GM12878 (cell line): ENCODE measurements around the gene USP12. TPM values are rescaled to one million over a fixed set of nuclear protein-coding genes. Genes with fewer than 3 reads are reported as not detected.

Experiments
- ATF2 ChIP-seq: IDR thresholded peaks from 2 replicates; pipeline ENCODE4 v1.6.1; 2012; ENCODE audit warnings: low read length, inconsistent platforms
- BRCA1 ChIP-seq: IDR thresholded peaks from 2 replicates; pipeline ENCODE4 v1.6.1; 2011; ENCODE audit warnings: low read depth, low read length, improper control_type of control experiment
- E2F4 ChIP-seq: IDR thresholded peaks from 2 replicates; pipeline ENCODE4 v1.6.1; 2012; ENCODE audit warnings: low read depth, low read length, improper control_type of control experiment
- EGR1 ChIP-seq, 2 experiments: IDR thresholded peaks; 1 replicate in 1 of 2; 2 replicates in 1 of 2; pipeline ENCODE4 v1.6.1; 2011 to 2012; ENCODE audit warnings: low read depth in 2 of 2, low read length in 2 of 2, borderline replicate concordance in 1 of 2, mild to moderate bottlenecking in 1 of 2, moderate library complexity in 1 of 2
- EP300 ChIP-seq, 2 experiments: fragments of 150-350 bp in 1 of 2; IDR thresholded peaks; 2 replicates each; pipeline ENCODE4 v1.6.1; 2011 to 2012; ENCODE audit warnings: low read depth in 2 of 2, low read length in 2 of 2, borderline replicate concordance in 1 of 2, improper control_type of control experiment in 1 of 2, inconsistent platforms in 1 of 2; ENCODE audit not compliant: control insufficient read depth in 1 of 2
- HCFC1 ChIP-seq: fragments of 150-350 bp; IDR thresholded peaks from 2 replicates; pipeline ENCODE4 v1.6.1; 2014; ENCODE audit warnings: low read length
- HDAC2 ChIP-seq: fragments of 200-600 bp; sonication (generic); IDR thresholded peaks from 2 replicates; pipeline ENCODE4 v1.6.1; 2017
- KAT2A ChIP-seq: conservative IDR thresholded peaks from 2 replicates; pipeline ENCODE4 v1.6.1; 2011; ENCODE audit warnings: low read depth, low read length; ENCODE audit not compliant: control insufficient read depth
- MTA3 ChIP-seq: IDR thresholded peaks from 2 replicates; pipeline ENCODE4 v1.6.1; 2012; ENCODE audit warnings: low read length, inconsistent platforms, borderline replicate concordance
- SRF ChIP-seq, 2 experiments: IDR thresholded peaks; 2 replicates each; pipeline ENCODE4 v1.6.1; 2011; ENCODE audit warnings: low read depth in 2 of 2, low read length in 2 of 2, mild to moderate bottlenecking in 1 of 2, moderate library complexity in 1 of 2
- TARDBP ChIP-seq: IDR thresholded peaks from 2 replicates; pipeline ENCODE4 v1.6.1; 2016; ENCODE audit warnings: borderline replicate concordance
- ZBTB11 ChIP-seq: fragments of 450-650 bp; formaldehyde crosslinking; IDR thresholded peaks from 2 replicates; pipeline ENCODE4 v1.5.0; 2022; ENCODE audit warnings: mild to moderate bottlenecking, missing genetic modification characterization
- ZNF207 ChIP-seq: fragments of 450-650 bp; IDR thresholded peaks from 2 replicates; pipeline ENCODE4 v1.6.1; 2014; ENCODE audit warnings: antibody characterized with exemption, mild to moderate bottlenecking, borderline replicate concordance
- ZNF592 ChIP-seq: fragments of 450-650 bp; IDR thresholded peaks from 2 replicates; pipeline ENCODE4 v1.6.1; 2017; ENCODE audit warnings: mild to moderate bottlenecking, moderate library complexity
- ZNF687 ChIP-seq: fragments of 450-650 bp; IDR thresholded peaks from 2 replicates; pipeline ENCODE4 v1.6.1; 2017; ENCODE audit warnings: mild to moderate bottlenecking, moderate library complexity
- polyA plus RNA-seq, 11 experiments: library from polyadenylated mRNA; depleted of rRNA in 4 of 11; unstranded in 6 of 11; stranded (reverse) in 5 of 11; fragments of >200 nt; fragmentation: Nextera tagmentation in 4 of 11; fragmentation: Illumina TruSeq in 1 of 11; extraction: Ambion mirVana in 4 of 11; extraction: Trizol in 1 of 11; gene quantifications; 1 replicate in 1 of 11; 2 replicates in 10 of 11; pipeline versions ENCODE4 v1.2.1 to v1.2.3, GENCODE V29; 2011 to 2016; ENCODE audit warnings: inconsistent platforms in 2 of 11, missing spikeins in 2 of 11, low read depth in 1 of 11
- total RNA-seq, 4 experiments: library from RNA; depleted of rRNA in 3 of 4; stranded (reverse); fragments of >200 nt in 3 of 4; fragmentation: Illumina TruSeq in 1 of 4; extraction: Trizol in 1 of 4; gene quantifications; 2 replicates each; pipeline versions ENCODE4 v1.2.1 to v1.2.3, GENCODE V29; 2013 to 2021

Gene USP12
- total and polyA plus RNA-seq, 10 of the 15 experiments (the other 5 are each of a cell fraction or from before 2014, with no cell fraction given) = 3.5 to 32.2 (median 24.6) TPM

GRCh38 chr13:27138457-27139093 is 33.0 kb downstream of the USP12 start (continued):
- TF ChIP-seq ZNF592 (peak; percentile 75; the same call in 1 of the 2 replicates), EP300 (IDR thresholded peaks at IDR 0.05; ENCODE audit: borderline replicate concordance in 1 of 2, control insufficient read depth in 1 of 2, low read depth in 2 of 2, low read length in 2 of 2) (no peak), HDAC2 (no peak), HCFC1 (no peak), MTA3 (no peak), TARDBP (no peak), SRF (IDR thresholded peaks at IDR 0.05; ENCODE audit: low read depth in 2 of 2, low read length in 2 of 2) (no peak), ZNF687 (peak; percentile 73; the same call in 1 of the 2 replicates), KAT2A (no peak), ZNF207 (no peak), EGR1 (IDR thresholded peaks at IDR 0.05; ENCODE audit: borderline replicate concordance in 1 of 2, low read depth in 2 of 2, low read length in 2 of 2) (no peak), ATF2 (no peak), BRCA1 (no peak), ZBTB11 (CRISPR knock-in tag) (no peak), E2F4 (no peak)
